Kidney (tissue), 14 donors: ENCODE results near the gene GRB10. TPM values are rescaled to one million over a fixed set of nuclear protein-coding genes. Genes with fewer than 3 reads are reported as not detected.

Experiments used
- DNase-seq, 5 donors: peaks; one replicate each; pipeline ENCODE4 v3.0.0-alpha.2; 2013 to 2020
- FAIRE-seq: peaks from 2 replicates; lab custom pipeline; 2012; peaks lifted over from hg19 to GRCh38; lab: Jason Lieb, UNC
- H3K27ac ChIP-seq, 2 donors: one replicate each; pipeline ENCODE4 v1.7.0; 2013; ENCODE audit warnings: low read depth in 2 of 2, low read length in 2 of 2, inconsistent platforms in 1 of 2
- H3K27me3 ChIP-seq: one replicate; pipeline ENCODE4 v1.7.1; 2013; ENCODE audit warnings: low read length, inconsistent platforms; ENCODE audit not compliant: control insufficient read depth, insufficient read depth
- H3K36me3 ChIP-seq, 3 donors: one replicate each; pipeline versions ENCODE4 v1.7.0 to v1.7.1; 2013; ENCODE audit warnings: low read length in 3 of 3, control low read depth in 1 of 3, inconsistent platforms in 1 of 3; ENCODE audit not compliant: insufficient read depth in 3 of 3, control insufficient read depth in 2 of 3
- H3K4me1 ChIP-seq, 3 donors: one replicate each; pipeline versions ENCODE4 v1.7.0 to v1.7.1; 2013; ENCODE audit warnings: low read length in 3 of 3, inconsistent platforms in 1 of 3, low read depth in 1 of 3; ENCODE audit not compliant: control insufficient read depth in 2 of 3, insufficient read depth in 2 of 3
- H3K4me3 ChIP-seq, 3 donors: one replicate each; pipeline versions ENCODE4 v1.7.0 to v1.8.1; 2013; ENCODE audit warnings: low read length in 3 of 3, control low read depth in 1 of 3, inconsistent platforms in 1 of 3
- H3K9ac ChIP-seq, 3 donors: one replicate each; pipeline versions ENCODE4 v1.7.0 to v1.7.1; 2013; ENCODE audit warnings: low read length in 3 of 3, control low read depth in 1 of 3, inconsistent platforms in 1 of 3
- H3K9me3 ChIP-seq, 3 donors: one replicate each; pipeline versions ENCODE4 v1.7.0 to v1.7.1; 2013; ENCODE audit warnings: low read length in 3 of 3, control low read depth in 1 of 3, inconsistent platforms in 1 of 3; ENCODE audit not compliant: control insufficient read depth in 2 of 3, insufficient read depth in 1 of 3
- CTCF ChIP-seq: IDR thresholded peaks from 3 replicates; pipeline ENCODE4 v1.5.1; 2012; ENCODE audit warnings: mild to moderate bottlenecking, moderate library complexity, borderline replicate concordance; ENCODE audit not compliant: insufficient read depth; ENCODE audit errors: extremely low read depth
- intact Hi-C: fragments of 100-400 bp; cut with DNase I; formaldehyde crosslinking; loops from one replicate; pipeline ENCODE4 v1.11.1; 2022
- polyA plus RNA-seq: library from polyadenylated mRNA; stranded (reverse); fragments of 350-450 nt; fragmentation: Illumina TruSeq; extraction: RNeasy Lipid Tissue Mini Kit (QIAGEN cat#74804); gene quantifications from one replicate; pipeline ENCODE4 v1.2.3, GENCODE V29; 2014; ENCODE audit warnings: low read depth, low replicate concordance; ENCODE audit not compliant: insufficient read depth
- total RNA-seq: library from RNA; stranded (reverse); fragmentation: NEBNext Ultra II Directional; extraction: Animal tissue kit (Norgen Biotek cat#: 25700); gene quantifications from one replicate; pipeline ENCODE4 v1.2.1, GENCODE V29; 2021
- donor health status: control.
- donor health status: control.
- donor health status: control.
- donor health status: control.
- donor health status: control.
- donor health status: DM: yes; HTN: yes; CAD: no.
- donor health status: Normal renal cell carcinoma (clear cell type).

GRB10 gene
- total and polyA plus RNA-seq, 2 donors from 2014 or later, result 32.3 to 57.8 TPM

- intact Hi-C loops, result no loop called here
- no peaks in the 10 kb centered on the region for H3K27me3 ChIP-seq
- H3K27ac ChIP-seq, result no peak overlapping the region
- no peak for TF ChIP-seq CTCF
- no peak overlapping the region for H3K9ac ChIP-seq
- no peak for FAIRE-seq
- peaks cover 0 to 5% (median 0%) of the 10 kb centered on the region in 3 donors for H3K36me3 ChIP-seq
- H3K4me1 ChIP-seq, result peaks cover 0 to 22% (median 11%) of the 10 kb centered on the region in 3 donors
- no peak for DNase-seq
- H3K9me3 ChIP-seq, result no peaks in the 10 kb centered on the region
- no peak overlapping the region for H3K4me3 ChIP-seq
Measured at GRCh38 chr7:50652400-50653125, 130.1 kb downstream of the GRB10 start.

GRCh38 chr7:50651271-50651989 is 131.3 kb downstream of the GRB10 start:
- FAIRE-seq, result no peak
- intact Hi-C loops, result no loop called here
- Histone ChIP-seq H3K9me3 (no peaks in the 10 kb centered on the region), H3K36me3 (peaks cover 0 to 5% (median 0%) of the 10 kb centered on the region in 3 donors), H3K4me3 (no peak overlapping the region), H3K27ac (no peak overlapping the region), H3K27me3 (no peaks in the 10 kb centered on the region), H3K4me1 (peaks cover 0 to 17% (median 0%) of the 10 kb centered on the region in 3 donors), H3K9ac (no peak overlapping the region)
- no peak for TF ChIP-seq CTCF
- DNase-seq, result no peak

- Histone ChIP-seq H3K27me3 (no peaks in the 10 kb centered on the region), H3K36me3 (peaks cover 0 to 5% (median 0%) of the 10 kb centered on the region in 3 donors), H3K4me1 (peaks cover 0 to 6% (median 0%) of the 10 kb centered on the region in 3 donors), H3K27ac (no peak overlapping the region), H3K9me3 (no peaks in the 10 kb centered on the region), H3K9ac (no peak overlapping the region), H3K4me3 (no peak overlapping the region)
- intact Hi-C loops, result no loop called here
- no peak for TF ChIP-seq CTCF
- FAIRE-seq (no peak), DNase-seq (no peak)
Measured at GRCh38 chr7:50650057-50650664, 132.5 kb downstream of the GRB10 start.
